Right lobe of liver (tissue), 6 donors: ENCODE measurements around the gene ISG15. TPM values are rescaled to one million over a fixed set of nuclear protein-coding genes. Genes with fewer than 3 reads are reported as not detected.

Experiments
- ATAC-seq, 4 donors: fragments of 200-7000 bp; cut with Tn5 transposase; one replicate each; pipeline ENCODE4 v1.9.1; 2020; ENCODE audit warnings: mild to moderate bottlenecking in 4 of 4, moderate library complexity in 4 of 4
- DNase-seq, 3 donors: peaks; one replicate each; pipeline ENCODE4 v3.0.0-alpha.2; 2020
- H3K27ac ChIP-seq, 3 donors: fragments of 200-600 bp; one replicate each; pipeline ENCODE4 v1.8.0; 2022
- H3K27me3 ChIP-seq, 2 donors: fragments of 200-600 bp; one replicate each; pipeline ENCODE4 v1.8.0; 2022
- H3K36me3 ChIP-seq, 4 donors: fragments of 200-600 bp; sonication (generic) in 1 of 4; one replicate each; pipeline versions ENCODE4 v1.5.1 to v1.8.0; 2017 to 2022; ENCODE audit warnings: control low read depth in 1 of 4
- H3K4me1 ChIP-seq, 4 donors: fragments of 200-600 bp; sonication (generic) in 1 of 4; one replicate each; pipeline versions ENCODE4 v1.5.1 to v1.8.0; 2017 to 2022; ENCODE audit warnings: control low read depth in 1 of 4
- H3K4me3 ChIP-seq, 3 donors: fragments of 200-600 bp; one replicate each; pipeline ENCODE4 v1.8.0; 2022
- H3K9me3 ChIP-seq, 4 donors: fragments of 200-600 bp; sonication (generic) in 1 of 4; one replicate each; pipeline versions ENCODE4 v1.5.1 to v1.8.0; 2017 to 2022; ENCODE audit warnings: control low read depth in 1 of 4
- POLR2A ChIP-seq: fragments of 450-650 bp; IDR thresholded peaks from one replicate; pipeline ENCODE4 v1.6.1; 2017; ENCODE audit warnings: antibody characterized with exemption, mild to moderate bottlenecking
- WGBS: methylation state at CpG from one replicate; pipeline ENCODE4 v1.1.6; 2018; ENCODE audit warnings: low coverage, low lambda C conversion rate; ENCODE audit not compliant: insufficient coverage; ENCODE audit errors: missing lambda C conversion rate; 5-methylcytosine and 5-hydroxymethylcytosine counted together
- intact Hi-C, 2 donors: fragments of 100-400 bp; cut with DNase I; formaldehyde crosslinking; loops; one replicate each; pipeline versions ENCODE4 v1.11.2 to v1.14.1; 2022
- total RNA-seq, 6 experiments: library from RNA; depleted of rRNA in 2 of 6; stranded (reverse); fragments of >200 nt in 2 of 6; fragmentation: NEBNext Ultra II Directional in 3 of 6; extraction: Animal tissue kit (Norgen Biotek cat#: 25700) in 3 of 6; gene quantifications; one replicate each; pipeline versions ENCODE4 v1.1.0 to v1.2.4, GENCODE V29; 2016 to 2023
- TF ChIP-seq, protein P1 (sequence below), 4 donors: fragments of 200-600 bp in 3 of 4; fragments of 450-650 bp in 1 of 4; IDR thresholded peaks; one replicate each; pipeline versions ENCODE4 v1.5.1 to v1.8.0; 2016 to 2022; ENCODE audit warnings: antibody characterized with exemption in 4 of 4, mild to moderate bottlenecking in 2 of 4
- donor health status: DM: no; HTN: yes; CAD: no.
- donor health status: DM: no; HTN: no; CAD: no.
- donor health status: DM: no; HTN: no; CAD: no.
- donor health status: DM: no; HTN: yes; CAD: no.
- donor health status: DM: no; HTN: yes; CAD: no.

The ISG15 gene
- total RNA-seq, 6 experiments from 2014 or later, result 16.3 to 98.7 (median 26.4) TPM

DNA sequence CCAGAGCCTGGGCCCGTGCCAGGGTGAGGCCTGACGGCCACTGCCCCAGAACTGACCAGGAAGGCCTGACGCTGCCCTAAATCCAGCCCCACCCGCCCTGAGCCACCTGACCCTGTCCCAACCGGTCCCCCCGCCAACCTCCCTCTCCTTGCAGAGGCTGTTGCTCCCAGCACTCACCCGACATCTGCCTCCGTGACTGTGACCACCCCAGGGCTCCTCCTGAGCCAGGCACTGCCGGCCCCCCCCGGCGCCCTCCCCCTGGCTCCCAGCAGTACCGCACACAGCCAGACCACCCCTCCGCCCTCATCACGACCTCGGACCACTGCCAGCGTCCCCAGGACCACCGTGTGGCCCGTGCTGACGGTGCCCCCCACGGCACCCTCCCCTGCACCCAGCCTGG, 32.9 kb downstream of the ISG15 start:
- Histone ChIP-seq H3K4me1 (no peaks in the 10 kb centered on the region), H3K4me3 (no peak overlapping the region), H3K9me3 (no peaks in the 10 kb centered on the region), H3K27ac (no peak overlapping the region), H3K36me3 (peaks cover 0 to 2% (median 0%) of the 10 kb centered on the region in 4 donors), H3K27me3 (no peaks in the 10 kb centered on the region)
- 95% methylated on average over 8 of the region's 20 CpGs for WGBS
- intact Hi-C loops, result no loop called here
- ATAC-seq, result no peak
- TF ChIP-seq POLR2A, result no peak
- TF ChIP-seq, protein P1, sequence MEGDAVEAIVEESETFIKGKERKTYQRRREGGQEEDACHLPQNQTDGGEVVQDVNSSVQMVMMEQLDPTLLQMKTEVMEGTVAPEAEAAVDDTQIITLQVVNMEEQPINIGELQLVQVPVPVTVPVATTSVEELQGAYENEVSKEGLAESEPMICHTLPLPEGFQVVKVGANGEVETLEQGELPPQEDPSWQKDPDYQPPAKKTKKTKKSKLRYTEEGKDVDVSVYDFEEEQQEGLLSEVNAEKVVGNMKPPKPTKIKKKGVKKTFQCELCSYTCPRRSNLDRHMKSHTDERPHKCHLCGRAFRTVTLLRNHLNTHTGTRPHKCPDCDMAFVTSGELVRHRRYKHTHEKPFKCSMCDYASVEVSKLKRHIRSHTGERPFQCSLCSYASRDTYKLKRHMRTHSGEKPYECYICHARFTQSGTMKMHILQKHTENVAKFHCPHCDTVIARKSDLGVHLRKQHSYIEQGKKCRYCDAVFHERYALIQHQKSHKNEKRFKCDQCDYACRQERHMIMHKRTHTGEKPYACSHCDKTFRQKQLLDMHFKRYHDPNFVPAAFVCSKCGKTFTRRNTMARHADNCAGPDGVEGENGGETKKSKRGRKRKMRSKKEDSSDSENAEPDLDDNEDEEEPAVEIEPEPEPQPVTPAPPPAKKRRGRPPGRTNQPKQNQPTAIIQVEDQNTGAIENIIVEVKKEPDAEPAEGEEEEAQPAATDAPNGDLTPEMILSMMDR (IDR thresholded peaks at IDR 0.05), result no peak
- no peak for DNase-seq

DNA sequence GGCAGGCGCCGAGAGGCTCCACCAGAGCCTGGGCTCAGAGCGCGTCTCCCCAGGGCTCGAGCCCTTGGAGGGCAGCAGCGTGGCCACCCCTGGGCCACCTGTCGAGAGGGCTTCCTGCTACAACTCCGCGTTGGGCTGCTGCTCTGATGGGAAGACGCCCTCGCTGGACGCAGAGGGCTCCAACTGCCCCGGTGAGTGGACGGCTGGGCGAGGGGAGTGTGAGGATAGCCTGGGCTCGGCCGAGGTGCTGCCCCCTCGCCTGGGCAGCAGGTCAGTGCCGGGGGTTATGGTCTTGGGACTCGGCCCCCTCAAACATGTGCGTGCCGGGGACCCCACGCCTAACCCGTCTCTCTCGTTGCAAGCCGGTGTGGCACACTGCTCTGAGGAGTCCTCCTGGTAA, 33.5 kb downstream of the ISG15 start:
- ATAC-seq (no peak), DNase-seq (no peak)
- H3K36me3 ChIP-seq, result peaks cover 0 to 2% (median 0%) of the 10 kb centered on the region in 4 donors

DNA sequence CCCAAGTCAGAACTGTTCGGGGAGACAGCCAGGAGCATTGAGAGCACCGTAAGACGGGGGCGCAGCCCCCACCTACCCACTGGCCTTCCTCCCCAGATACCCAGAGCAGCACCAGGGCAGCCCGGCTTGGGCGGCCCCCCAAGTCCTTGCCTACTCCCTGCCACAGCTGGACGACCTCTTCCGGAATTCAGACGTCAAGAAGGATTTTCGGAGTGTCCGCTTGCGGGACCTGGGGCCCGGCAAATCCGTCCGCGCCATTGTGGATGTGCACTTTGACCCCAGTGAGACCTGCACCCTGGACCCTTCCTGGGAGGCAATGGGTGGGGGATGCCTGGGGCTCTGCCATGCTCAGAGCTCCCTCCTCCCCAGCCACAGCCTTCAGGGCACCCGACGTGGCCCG, 34.1 kb downstream of the ISG15 start:
- no peak for ATAC-seq
- Histone ChIP-seq H3K27ac (no peak overlapping the region), H3K36me3 (peaks cover 0 to 2% (median 0%) of the 10 kb centered on the region in 4 donors), H3K27me3 (no peaks in the 10 kb centered on the region), H3K4me3 (no peak overlapping the region), H3K9me3 (no peaks in the 10 kb centered on the region), H3K4me1 (no peaks in the 10 kb centered on the region)
- no peak for DNase-seq
- intact Hi-C loops, result no loop called here
- TF ChIP-seq POLR2A, result no peak
- TF ChIP-seq, protein P1 (IDR thresholded peaks at IDR 0.05), result no peak
- 89% methylated on average over 4 of the region's 19 CpGs for WGBS

More for the DNA sequence above, 33.5 kb downstream of the ISG15 start:
- no peaks in the 10 kb centered on the region for H3K9me3 ChIP-seq
- no peaks in the 10 kb centered on the region for H3K27me3 ChIP-seq
- intact Hi-C loops, result no loop called here
- TF ChIP-seq, protein P1 (IDR thresholded peaks at IDR 0.05), result no peak
- no peak for TF ChIP-seq POLR2A
- H3K4me1 ChIP-seq, result no peaks in the 10 kb centered on the region
- H3K4me3 ChIP-seq, result no peak overlapping the region
- no peak overlapping the region for H3K27ac ChIP-seq
- no CpG with 5 or more reads among the region's 26 CpGs for WGBS

DNA sequence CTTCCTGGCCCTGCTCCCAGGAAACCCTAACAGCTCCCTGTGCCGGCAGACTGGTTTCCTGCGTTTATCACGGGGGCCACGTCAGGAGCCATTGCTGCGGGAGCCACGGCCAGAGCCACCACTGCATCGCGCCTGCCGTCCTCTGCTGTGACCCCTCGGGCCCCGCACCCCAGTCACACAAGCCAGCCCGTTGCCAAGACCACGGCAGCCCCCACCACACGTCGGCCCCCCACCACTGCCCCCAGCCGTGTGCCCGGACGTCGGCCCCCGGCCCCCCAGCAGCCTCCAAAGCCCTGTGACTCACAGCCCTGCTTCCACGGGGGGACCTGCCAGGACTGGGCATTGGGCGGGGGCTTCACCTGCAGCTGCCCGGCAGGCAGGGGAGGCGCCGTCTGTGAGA, 34.7 kb downstream of the ISG15 start:
- Histone ChIP-seq H3K36me3 (peaks cover 0 to 2% (median 0%) of the 10 kb centered on the region in 4 donors), H3K4me1 (no peaks in the 10 kb centered on the region), H3K27me3 (no peaks in the 10 kb centered on the region), H3K4me3 (no peak overlapping the region), H3K9me3 (no peaks in the 10 kb centered on the region), H3K27ac (no peak overlapping the region)
- DNase-seq (no peak), ATAC-seq (no peak)
- WGBS, result 89% methylated on average over 9 of the region's 25 CpGs
- intact Hi-C loops, result no loop called here
- TF ChIP-seq, protein P1 (IDR thresholded peaks at IDR 0.05), result no peak

DNA sequence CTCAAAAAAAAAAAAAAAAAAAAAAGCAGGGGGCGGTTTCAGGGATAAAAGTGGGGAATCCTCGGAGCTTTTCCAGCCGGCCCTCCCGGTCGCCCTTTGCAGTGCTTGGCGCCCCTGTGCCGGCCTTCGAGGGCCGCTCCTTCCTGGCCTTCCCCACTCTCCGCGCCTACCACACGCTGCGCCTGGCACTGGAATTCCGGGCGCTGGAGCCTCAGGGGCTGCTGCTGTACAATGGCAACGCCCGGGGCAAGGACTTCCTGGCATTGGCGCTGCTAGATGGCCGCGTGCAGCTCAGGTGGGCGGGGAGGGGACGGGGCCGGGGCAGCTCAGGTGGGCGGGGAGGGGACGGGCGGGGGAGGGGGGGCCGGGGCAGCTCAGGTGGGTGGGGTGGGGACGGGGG, 35.5 kb downstream of the ISG15 start:
- Histone ChIP-seq H3K27ac (no peak overlapping the region), H3K4me1 (no peaks in the 10 kb centered on the region), H3K36me3 (peaks cover 0 to 2% (median 0%) of the 10 kb centered on the region in 4 donors), H3K9me3 (no peaks in the 10 kb centered on the region), H3K27me3 (no peaks in the 10 kb centered on the region), H3K4me3 (no peak overlapping the region)
- intact Hi-C loops, result no loop called here
- DNase-seq, result no peak
- 95% methylated on average over 14 of the region's 28 CpGs for WGBS
- no peak for TF ChIP-seq POLR2A
- TF ChIP-seq, protein P1 (IDR thresholded peaks at IDR 0.05), result no peak
- ATAC-seq, result no peak
